ENCODE data around the gene ADAMTS2.

DNA sequence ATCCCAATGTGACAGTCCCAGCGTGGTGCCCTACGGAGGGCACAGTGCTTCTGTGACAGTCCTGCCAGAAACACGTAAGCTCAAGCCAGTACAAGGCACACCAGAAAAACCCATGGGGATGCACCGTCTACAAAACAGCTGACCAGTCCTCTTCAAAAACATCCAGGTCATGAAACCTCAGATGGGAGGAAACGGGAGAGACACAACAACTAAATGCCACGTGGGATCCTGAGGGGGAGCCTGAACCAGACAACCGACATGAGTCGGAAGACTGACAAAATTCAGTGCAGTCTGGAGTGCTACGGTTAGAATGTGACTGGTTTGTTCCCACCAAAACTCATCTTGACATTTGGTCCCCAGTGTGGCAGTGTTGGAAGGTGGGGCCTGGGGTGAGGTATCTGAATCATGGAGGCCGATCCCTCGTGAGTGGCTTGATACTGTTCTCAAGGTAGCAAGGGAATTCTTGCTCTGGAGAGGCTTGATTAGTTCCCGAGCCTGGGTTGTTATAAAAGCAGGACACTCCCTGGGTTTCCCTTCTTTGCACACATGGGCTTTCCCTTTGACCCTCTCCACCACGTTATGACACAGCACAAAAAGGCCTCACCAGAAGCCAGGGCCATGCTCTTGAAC lies 55.4 kb downstream of the ADAMTS2 start:
- no peak for TF ChIP-seq CTCF (conservative IDR thresholded peaks at IDR 0.05; ENCODE audit: low read depth in 2 of 2)
- TF ChIP-seq, protein P1, sequence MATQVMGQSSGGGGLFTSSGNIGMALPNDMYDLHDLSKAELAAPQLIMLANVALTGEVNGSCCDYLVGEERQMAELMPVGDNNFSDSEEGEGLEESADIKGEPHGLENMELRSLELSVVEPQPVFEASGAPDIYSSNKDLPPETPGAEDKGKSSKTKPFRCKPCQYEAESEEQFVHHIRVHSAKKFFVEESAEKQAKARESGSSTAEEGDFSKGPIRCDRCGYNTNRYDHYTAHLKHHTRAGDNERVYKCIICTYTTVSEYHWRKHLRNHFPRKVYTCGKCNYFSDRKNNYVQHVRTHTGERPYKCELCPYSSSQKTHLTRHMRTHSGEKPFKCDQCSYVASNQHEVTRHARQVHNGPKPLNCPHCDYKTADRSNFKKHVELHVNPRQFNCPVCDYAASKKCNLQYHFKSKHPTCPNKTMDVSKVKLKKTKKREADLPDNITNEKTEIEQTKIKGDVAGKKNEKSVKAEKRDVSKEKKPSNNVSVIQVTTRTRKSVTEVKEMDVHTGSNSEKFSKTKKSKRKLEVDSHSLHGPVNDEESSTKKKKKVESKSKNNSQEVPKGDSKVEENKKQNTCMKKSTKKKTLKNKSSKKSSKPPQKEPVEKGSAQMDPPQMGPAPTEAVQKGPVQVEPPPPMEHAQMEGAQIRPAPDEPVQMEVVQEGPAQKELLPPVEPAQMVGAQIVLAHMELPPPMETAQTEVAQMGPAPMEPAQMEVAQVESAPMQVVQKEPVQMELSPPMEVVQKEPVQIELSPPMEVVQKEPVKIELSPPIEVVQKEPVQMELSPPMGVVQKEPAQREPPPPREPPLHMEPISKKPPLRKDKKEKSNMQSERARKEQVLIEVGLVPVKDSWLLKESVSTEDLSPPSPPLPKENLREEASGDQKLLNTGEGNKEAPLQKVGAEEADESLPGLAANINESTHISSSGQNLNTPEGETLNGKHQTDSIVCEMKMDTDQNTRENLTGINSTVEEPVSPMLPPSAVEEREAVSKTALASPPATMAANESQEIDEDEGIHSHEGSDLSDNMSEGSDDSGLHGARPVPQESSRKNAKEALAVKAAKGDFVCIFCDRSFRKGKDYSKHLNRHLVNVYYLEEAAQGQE (IDR thresholded peaks at IDR 0.05; ENCODE audit: unreplicated experiment), result no peak
- TF ChIP-seq POLR2AphosphoS5 (IDR thresholded peaks at IDR 0.05; ENCODE audit: low read depth), result no peak
- TF ChIP-seq STAT1 (IDR thresholded peaks at IDR 0.05; ENCODE audit: unreplicated experiment), result no peak
- TF ChIP-seq EZH2phosphoT487 (IDR thresholded peaks at IDR 0.05; ENCODE audit: unreplicated experiment), result no peak
- TF ChIP-seq ZNF114 (CRISPR knock-in tag; IDR thresholded peaks at IDR 0.05), result no peak
- TF ChIP-seq ZNF462 (CRISPR knock-in tag; IDR thresholded peaks at IDR 0.05), result no peak
- no peak for TF ChIP-seq CREB1 (CRISPR knock-in tag; IDR thresholded peaks at IDR 0.05; ENCODE audit: low read depth)
- TF ChIP-seq NANOG (IDR thresholded peaks at IDR 0.05; ENCODE audit: borderline replicate concordance), result no peak
- no peak for TF ChIP-seq EZH2 (IDR thresholded peaks at IDR 0.05; ENCODE audit: low read depth, unreplicated experiment)

All from GM23338 (cell line).